Measurements from ENCODE around the gene UGT2A2.

DNA sequence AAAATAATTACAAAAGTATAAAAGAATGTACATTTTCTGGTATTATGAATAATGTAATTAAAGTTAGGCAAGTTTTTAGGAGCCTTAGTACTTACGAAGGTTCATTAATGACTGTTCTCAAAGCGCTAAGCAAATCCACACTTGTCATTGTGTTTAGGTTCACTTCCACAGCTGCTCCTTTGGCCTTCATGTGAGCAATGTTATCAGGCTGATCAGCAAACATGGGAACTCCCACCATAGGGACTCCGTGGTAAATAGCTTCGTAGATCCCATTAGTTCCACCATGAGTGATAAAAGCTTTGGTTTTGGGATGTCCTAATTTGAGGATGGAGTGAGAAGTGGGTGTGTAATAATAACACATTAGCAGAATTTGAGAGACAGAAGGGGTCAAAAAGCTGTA lies 45.1 kb downstream of the UGT2A2 start:
- TF ChIP-seq, protein P1, sequence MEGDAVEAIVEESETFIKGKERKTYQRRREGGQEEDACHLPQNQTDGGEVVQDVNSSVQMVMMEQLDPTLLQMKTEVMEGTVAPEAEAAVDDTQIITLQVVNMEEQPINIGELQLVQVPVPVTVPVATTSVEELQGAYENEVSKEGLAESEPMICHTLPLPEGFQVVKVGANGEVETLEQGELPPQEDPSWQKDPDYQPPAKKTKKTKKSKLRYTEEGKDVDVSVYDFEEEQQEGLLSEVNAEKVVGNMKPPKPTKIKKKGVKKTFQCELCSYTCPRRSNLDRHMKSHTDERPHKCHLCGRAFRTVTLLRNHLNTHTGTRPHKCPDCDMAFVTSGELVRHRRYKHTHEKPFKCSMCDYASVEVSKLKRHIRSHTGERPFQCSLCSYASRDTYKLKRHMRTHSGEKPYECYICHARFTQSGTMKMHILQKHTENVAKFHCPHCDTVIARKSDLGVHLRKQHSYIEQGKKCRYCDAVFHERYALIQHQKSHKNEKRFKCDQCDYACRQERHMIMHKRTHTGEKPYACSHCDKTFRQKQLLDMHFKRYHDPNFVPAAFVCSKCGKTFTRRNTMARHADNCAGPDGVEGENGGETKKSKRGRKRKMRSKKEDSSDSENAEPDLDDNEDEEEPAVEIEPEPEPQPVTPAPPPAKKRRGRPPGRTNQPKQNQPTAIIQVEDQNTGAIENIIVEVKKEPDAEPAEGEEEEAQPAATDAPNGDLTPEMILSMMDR (conservative IDR thresholded peaks at IDR 0.05; ENCODE audit: low read depth, low read length), result no peak
- no peak for TF ChIP-seq EZH2 (IDR thresholded peaks at IDR 0.05; ENCODE audit: borderline replicate concordance, low read depth, low read length, poor library complexity, severe bottlenecking)
